GM13977 (cell line): ENCODE data around the gene ADK.
"Not testable (repeated sequence)": the region's sequence is repeated elsewhere in the genome, so short reads cannot be mapped to it uniquely, and the experiment has no call there.

ENCODE experiments used
- DNase-seq: peaks from one replicate; pipeline ENCODE4 v3.0.0; 2012; ENCODE audit warnings: low spot score
- in situ Hi-C: fragments of 300-500 bp; cut with MboI; formaldehyde crosslinking; loops from one replicate; pipeline ENCODE4 v1.12.0; 2022; ENCODE audit warnings: low sequenced_read_pairs, low pct_unique_long_range_greater_than_20kb, mixed read lengths, inconsistent platforms; ENCODE audit not compliant: unreplicated experiment
- TF ChIP-seq, protein P1 (sequence below): IDR thresholded peaks from 2 replicates; pipeline ENCODE4 v1.5.1; 2012; ENCODE audit warnings: mild to moderate bottlenecking, control low read depth; ENCODE audit not compliant: insufficient read depth; ENCODE audit errors: extremely low read depth, missing control alignments

Gene ADK

DNA sequence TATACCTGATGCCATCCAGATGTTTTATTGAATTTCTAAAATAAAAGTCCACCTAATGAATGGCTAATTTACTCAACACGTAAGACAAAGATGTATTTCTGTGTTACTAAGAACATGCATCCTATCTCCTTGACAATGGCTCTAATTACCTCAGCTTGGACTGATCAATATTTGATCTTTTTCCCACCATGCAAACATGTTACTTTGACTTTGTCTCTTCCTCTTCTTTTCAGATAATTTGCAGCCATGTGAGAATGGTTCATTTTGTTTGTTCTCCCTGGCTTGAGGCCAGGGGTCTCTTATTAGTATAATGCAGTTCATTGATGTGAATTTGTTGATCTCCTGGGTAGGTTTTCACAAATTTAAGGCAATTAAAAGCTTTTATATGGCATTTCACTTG lies 302.1 kb downstream of the ADK start:
- in situ Hi-C loops: no loop called here
- no peak for DNase-seq
- TF ChIP-seq, protein P1, sequence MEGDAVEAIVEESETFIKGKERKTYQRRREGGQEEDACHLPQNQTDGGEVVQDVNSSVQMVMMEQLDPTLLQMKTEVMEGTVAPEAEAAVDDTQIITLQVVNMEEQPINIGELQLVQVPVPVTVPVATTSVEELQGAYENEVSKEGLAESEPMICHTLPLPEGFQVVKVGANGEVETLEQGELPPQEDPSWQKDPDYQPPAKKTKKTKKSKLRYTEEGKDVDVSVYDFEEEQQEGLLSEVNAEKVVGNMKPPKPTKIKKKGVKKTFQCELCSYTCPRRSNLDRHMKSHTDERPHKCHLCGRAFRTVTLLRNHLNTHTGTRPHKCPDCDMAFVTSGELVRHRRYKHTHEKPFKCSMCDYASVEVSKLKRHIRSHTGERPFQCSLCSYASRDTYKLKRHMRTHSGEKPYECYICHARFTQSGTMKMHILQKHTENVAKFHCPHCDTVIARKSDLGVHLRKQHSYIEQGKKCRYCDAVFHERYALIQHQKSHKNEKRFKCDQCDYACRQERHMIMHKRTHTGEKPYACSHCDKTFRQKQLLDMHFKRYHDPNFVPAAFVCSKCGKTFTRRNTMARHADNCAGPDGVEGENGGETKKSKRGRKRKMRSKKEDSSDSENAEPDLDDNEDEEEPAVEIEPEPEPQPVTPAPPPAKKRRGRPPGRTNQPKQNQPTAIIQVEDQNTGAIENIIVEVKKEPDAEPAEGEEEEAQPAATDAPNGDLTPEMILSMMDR: no peak

DNA sequence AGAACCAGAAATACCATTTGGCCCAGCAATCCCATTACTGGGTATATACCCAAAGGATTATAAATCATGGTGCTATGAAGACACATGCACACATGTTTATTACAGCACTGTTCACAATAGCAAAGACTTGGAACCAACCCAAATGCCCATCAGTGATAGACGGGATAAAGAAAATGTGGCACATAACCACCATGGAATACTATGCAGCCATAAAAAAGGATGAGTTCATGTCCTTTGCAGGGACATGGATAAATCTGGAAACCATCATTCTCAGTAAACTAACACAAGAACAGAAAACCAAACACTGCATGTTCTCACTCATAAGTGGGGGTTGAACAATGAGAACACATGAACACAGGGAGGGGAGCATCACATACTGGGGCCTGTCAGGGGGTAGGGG lies 306.5 kb downstream of the ADK start:
- DNase-seq, in situ Hi-C loops: not testable (repeated sequence)

GRCh38 chr10:74460812-74461211 lies 309.8 kb downstream of the ADK start:
- in situ Hi-C loops: no loop called here
- DNase-seq: no peak
- TF ChIP-seq, protein P1: no peak

- TF ChIP-seq, protein P1: no peak
- in situ Hi-C loops: no loop called here
- DNase-seq: no peak
Observed at GRCh38 chr10:74474022-74474713, 323.1 kb downstream of the ADK start.

DNA sequence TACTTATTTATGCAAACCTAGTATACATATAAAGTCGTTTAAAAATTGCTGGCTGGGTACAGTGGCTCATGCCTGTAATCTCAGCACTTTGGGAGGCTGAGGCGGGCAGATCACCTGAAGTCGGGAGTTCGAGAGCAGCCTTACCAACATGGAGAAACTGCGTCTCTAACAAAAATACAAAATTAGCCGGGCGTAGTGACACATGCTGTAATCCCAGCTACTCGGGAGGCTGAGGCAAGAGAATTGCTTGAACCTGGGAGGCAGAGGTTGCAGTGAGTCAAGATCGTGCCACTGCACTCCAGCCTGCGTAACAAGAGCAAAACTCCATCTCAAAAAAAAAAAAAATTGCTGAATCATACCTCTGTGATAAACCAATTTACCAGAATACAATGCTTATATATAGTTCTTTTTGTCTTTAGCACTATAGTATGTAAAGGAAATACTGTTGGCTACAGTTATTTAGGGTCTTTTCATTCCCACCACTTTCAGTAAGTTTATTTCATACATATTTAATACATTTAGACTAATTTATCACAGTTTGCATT lies 325.2 kb downstream of the ADK start:
- in situ Hi-C loops, DNase-seq: not testable (repeated sequence)

- TF ChIP-seq, protein P1: no peak
- DNase-seq: no peak
- in situ Hi-C loops: no loop called here
Observed at GRCh38 chr10:74480778-74481177, 329.8 kb downstream of the ADK start.

DNA sequence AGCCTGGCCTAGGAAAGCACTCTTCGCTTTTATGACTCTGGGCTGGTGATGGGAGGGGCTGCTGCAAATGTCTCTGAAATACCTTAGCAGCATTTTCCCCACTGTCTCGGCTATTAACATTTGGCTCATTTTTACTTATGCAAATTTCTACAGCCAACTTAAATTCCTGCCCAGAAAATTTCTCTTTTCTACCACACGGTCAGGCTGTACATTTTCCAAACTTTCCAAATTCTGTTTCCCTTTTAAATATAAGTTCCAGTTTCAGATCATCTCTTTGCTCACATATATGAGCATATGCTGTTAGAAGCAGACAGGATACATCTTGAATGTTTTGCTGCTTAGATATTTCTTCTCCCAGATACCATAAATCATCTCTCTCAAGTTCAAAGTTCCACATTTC lies 332.3 kb downstream of the ADK start:
- DNase-seq: no peak
- TF ChIP-seq, protein P1: no peak
- in situ Hi-C loops: no loop called here
